SK-N-DZ (cell line): Measurements from ENCODE around the gene ZNF90.
"Not testable (repeated sequence)": the region's sequence is repeated elsewhere in the genome, so short reads cannot be mapped to it uniquely, and the experiment has no call there.

Experiments used
- DNase-seq: peaks from one replicate; pipeline ENCODE4 v3.0.0-alpha.2; 2015; ENCODE audit warnings: low spot score
- small RNA-seq, 2 experiments: library from RNA; depleted of rRNA; stranded (forward); fragments of <200 nt; gene quantifications; one replicate each; pipeline ENCODE3, GENCODE V24; 2014

ZNF90 gene

DNA sequence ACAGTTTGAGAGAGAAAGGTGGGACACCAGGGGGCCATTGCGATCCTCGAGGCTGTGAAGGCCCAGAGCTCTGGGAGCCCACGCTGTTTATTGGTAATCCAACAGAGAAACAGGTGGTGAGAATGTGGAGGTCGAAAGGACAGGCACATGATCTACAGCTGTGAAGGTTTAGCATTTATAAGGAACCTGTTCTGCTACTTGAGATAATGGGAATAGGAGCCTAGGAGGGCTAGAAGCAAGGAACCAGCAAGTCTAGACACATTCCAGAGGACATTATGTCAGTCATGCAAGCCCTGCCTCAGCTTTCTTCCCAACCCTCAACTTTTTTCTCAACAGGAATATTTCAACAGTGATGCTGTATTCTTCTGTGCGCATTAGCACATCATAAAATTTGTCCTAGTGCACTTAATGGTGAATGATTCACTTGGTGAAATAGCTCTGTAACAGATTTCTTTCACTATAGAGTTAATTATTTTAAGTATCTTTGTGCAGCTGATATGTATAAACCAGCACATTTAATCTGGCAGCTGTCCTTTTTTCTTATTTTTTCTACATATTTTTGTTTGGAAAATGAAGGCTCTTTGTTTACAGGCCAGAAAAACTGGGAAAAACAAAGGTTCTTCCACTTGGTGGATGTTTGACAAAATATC, 25.4 kb downstream of the ZNF90 start:
- no peak for DNase-seq

GRCh38 chr19:20107301-20107700, 29.5 kb downstream of the ZNF90 start:
- no peak for DNase-seq

GRCh38 chr19:20118064-20118839, 40.5 kb downstream of the ZNF90 start:
- not testable (repeated sequence) for DNase-seq

DNA sequence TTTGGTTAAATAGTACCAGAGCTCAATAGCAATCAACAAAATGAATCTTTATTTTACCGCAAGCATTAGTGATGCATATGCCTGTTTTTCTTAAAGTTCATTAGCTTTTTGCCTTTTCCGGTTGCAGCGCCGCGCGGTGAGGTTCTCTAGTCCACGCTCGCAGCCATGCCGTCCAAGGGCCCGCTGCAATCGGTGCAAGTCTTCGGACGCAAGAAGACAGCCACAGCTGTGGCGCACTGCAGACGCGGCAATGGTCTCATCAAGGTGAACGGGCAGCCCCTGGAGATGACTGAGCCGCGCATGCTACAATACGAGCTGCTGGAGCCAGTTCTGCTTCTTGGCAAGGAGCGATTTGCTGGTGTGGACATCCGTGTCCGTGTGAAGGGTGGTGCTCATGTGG, 47.1 kb downstream of the ZNF90 start:
- no peak for DNase-seq

GRCh38 chr19:20132933-20133332, 55.1 kb downstream of the ZNF90 start:
- DNase-seq: not testable (repeated sequence)

DNA sequence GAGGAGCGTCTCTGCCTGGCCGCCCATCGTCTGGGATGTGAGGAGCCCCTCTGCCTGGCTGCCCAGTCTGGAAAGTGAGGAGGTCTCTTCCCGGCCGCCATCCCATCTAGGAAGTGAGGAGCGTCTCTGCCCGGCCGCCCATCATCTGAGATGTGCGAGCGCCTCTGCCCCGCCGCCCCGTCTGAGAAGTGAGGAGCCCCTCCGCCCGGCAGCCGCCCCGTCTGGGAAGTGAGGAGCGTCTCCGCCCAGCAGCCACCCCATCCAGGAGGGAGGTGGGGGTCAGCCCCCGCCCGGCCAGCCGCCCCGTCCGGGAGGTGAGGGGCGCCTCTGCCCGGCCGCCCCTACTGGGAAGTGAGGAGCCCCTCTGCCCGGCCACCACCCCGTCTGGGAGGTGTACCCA, 59.9 kb downstream of the ZNF90 start:
- DNase-seq: not testable (repeated sequence)

DNA sequence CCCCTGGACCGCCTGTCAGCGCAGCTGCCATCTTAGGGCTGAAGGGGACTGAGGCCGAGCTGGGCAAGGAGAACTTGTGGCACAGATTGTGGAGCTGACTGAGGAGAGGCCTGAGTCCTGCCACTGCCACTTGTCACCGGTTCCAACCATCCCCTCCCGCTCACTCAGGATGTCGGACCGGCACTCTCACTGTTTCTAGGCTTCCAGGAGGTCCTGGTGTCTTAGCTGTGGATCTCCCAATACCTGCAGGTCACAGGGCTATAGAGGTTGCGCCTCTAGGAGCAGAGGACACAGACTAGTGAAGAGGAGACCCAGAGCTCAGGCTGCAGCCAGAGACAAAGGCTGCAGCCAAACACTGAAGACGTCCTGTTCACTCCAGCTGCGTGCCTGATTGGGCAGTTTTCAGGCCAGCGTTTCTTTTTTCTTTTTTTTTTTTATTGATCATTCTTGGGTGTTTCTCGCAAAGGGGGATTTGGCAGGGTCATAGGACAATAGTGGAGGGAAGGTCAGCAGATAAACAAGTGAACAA, 73.9 kb downstream of the ZNF90 start:
- peak; percentile 52 for DNase-seq

DNA sequence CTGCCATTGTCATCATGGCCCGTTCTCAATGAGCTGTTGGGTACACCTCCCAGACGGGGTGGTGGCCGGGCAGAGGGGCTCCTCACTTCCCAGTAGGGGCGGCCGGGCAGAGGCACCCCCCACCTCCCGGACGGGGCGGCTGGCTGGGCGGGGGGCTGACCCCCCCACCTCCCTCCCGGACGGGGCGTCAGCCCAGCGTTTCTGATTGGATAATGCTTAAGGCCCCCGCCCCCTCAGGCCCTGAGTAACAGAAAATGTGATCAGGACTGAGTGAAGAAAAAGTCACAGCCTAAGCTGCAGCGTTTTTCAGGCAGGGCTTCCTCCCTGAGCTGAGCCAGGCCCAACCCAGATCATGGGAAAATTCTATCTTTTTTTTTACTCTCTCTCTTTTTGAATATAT, 74.7 kb downstream of the ZNF90 start:
- peak; percentile 62 for DNase-seq

GRCh38 chr19:20153281-20153680, 75.5 kb downstream of the ZNF90 start:
- no peak for DNase-seq

GRCh38 chr19:20154636-20155035, 76.8 kb downstream of the ZNF90 start:
- DNase-seq: peak; percentile 79

GRCh38 chr19:20162821-20163220, 85.0 kb downstream of the ZNF90 start:
- no peak for DNase-seq

- no peak for DNase-seq
Measured at GRCh38 chr19:20164456-20164855, 86.7 kb downstream of the ZNF90 start.

GRCh38 chr19:20165971-20166592, 88.3 kb downstream of the ZNF90 start:
- no peak for DNase-seq

DNA sequence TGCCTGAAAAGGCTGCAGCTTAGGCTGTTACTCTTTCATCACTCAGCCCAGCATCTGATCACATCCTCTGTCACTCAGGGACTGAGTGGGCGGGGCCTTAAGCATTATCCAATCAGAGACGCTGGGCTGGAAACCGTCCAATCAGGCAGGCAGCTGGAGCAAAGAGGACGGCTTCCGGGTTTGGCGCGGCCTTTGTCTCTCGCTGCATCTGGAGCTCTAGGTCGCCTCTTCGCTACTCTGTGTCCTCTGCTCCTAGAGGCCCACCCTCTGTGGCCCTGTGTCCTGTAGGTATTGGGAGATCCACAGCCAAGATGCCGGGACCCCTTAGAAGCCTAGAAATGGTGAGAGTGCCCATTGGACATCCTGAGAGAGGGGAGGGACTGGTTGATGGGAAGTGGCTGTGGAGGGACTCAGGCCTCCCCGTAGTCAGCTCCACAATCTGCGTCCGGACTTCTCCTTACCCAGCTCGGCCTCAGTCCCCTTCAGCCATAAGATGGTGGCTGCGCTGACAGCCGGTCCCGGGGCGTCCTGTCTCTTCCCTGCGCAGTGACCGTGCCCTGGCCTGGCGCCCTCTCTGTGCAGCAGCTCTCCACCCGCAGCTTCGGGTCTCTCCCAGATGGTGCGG, 89.3 kb downstream of the ZNF90 start, which contains the start of gene ZNF486:
ZNF486 (plus strand) TSS at position 195 of the 625 bp plus-strand sequence; CDS start at position 312, 117 bp downstream.
- peak; percentile 98 for DNase-seq

GRCh38 chr19:20167651-20168122, 89.9 kb downstream of the ZNF90 start:
- no peak for DNase-seq

Small RNA genes within 50 kb of the gene (small RNA-seq; reads per million reads assigned to genes)
- gene AC006539.3: 0 reads per million in 2 experiments
